Neural progenitor cell (in vitro differentiated cells): Measurements from ENCODE around the gene LRRC52. TPM values are rescaled to one million over a fixed set of nuclear protein-coding genes. Genes with fewer than 3 reads are reported as not detected.
"Not testable (repeated sequence)": the region's sequence is repeated elsewhere in the genome, so short reads cannot be mapped to it uniquely, and the experiment has no call there.

Experiments used
- DNase-seq: peaks from one replicate; pipeline ENCODE4 v3.0.0-alpha.2; 2016; ENCODE audit warnings: low spot score
- H2AFZ ChIP-seq: fragments of 200-600 bp; sonication (generic); replicated peaks from 2 replicates; pipeline ENCODE4 v1.6.1; 2016; ENCODE audit warnings: antibody characterized with exemption
- H3F3A ChIP-seq: fragments of 200-600 bp; sonication (generic); 2 replicates; pipeline ENCODE4 v1.6.1; 2016; ENCODE audit warnings: antibody characterized with exemption, low read depth
- H3K27ac ChIP-seq: fragments of 200-600 bp; sonication (generic); 2 replicates; pipeline ENCODE4 v1.5.1; 2016; ENCODE audit warnings: mild to moderate bottlenecking
- H3K27me3 ChIP-seq: fragments of 200-600 bp; sonication (generic); 2 replicates; pipeline ENCODE4 v1.6.1; 2016; ENCODE audit warnings: mild to moderate bottlenecking, moderate library complexity
- H3K36me3 ChIP-seq: fragments of 200-600 bp; sonication (generic); 2 replicates; pipeline ENCODE4 v1.5.1; 2016
- H3K4me1 ChIP-seq: fragments of 200-600 bp; sonication (generic); 2 replicates; pipeline ENCODE4 v1.6.1; 2016; ENCODE audit warnings: mixed run types
- H3K4me2 ChIP-seq: fragments of 200-600 bp; sonication (generic); 2 replicates; pipeline ENCODE4 v1.6.1; 2016
- H3K4me3 ChIP-seq: fragments of 200-600 bp; sonication (generic); 2 replicates; pipeline ENCODE4 v1.5.1; 2016
- H3K79me2 ChIP-seq: fragments of 200-600 bp; sonication (generic); 2 replicates; pipeline ENCODE4 v1.6.1; 2016; ENCODE audit warnings: low read depth
- H3K9ac ChIP-seq: fragments of 200-600 bp; sonication (generic); 2 replicates; pipeline ENCODE4 v1.6.1; 2016
- H3K9me3 ChIP-seq: fragments of 200-600 bp; sonication (generic); 2 replicates; pipeline ENCODE4 v1.5.1; 2016; ENCODE audit warnings: low read depth
- H4K20me1 ChIP-seq: fragments of 200-600 bp; sonication (generic); 2 replicates; pipeline ENCODE4 v1.6.1; 2016; ENCODE audit warnings: low read depth
- H3K27ac Mint-ChIP-seq: 3 replicates; pipeline ENCODE4 v1.8.0; 2021; ENCODE audit warnings: mixed read lengths
- H3K27me3 Mint-ChIP-seq: 2 replicates; pipeline ENCODE4 v1.8.0; 2022; ENCODE audit warnings: low read depth, mild to moderate bottlenecking, inconsistent platforms, moderate library complexity, mixed read lengths; ENCODE audit not compliant: insufficient read depth
- H3K36me3 Mint-ChIP-seq: 3 replicates; pipeline ENCODE4 v1.8.0; 2021; ENCODE audit warnings: mixed read lengths
- H3K4me1 Mint-ChIP-seq: 3 replicates; pipeline ENCODE4 v1.8.0; 2021; ENCODE audit warnings: mixed read lengths
- H3K4me3 Mint-ChIP-seq: 3 replicates; pipeline ENCODE4 v1.8.0; 2021; ENCODE audit warnings: mild to moderate bottlenecking, moderate library complexity, mixed read lengths
- H3K9me3 Mint-ChIP-seq: 3 replicates; pipeline ENCODE4 v1.8.0; 2020; ENCODE audit warnings: mixed read lengths
- CTCF ChIP-seq: fragments of 200-600 bp; sonication (generic); IDR thresholded peaks from 2 replicates; pipeline ENCODE4 v1.5.1; 2017; ENCODE audit warnings: antibody characterized with exemption, mild to moderate bottlenecking
- EZH2 ChIP-seq: fragments of 200-600 bp; sonication (generic); IDR thresholded peaks from 2 replicates; pipeline ENCODE4 v1.6.1; 2017; ENCODE audit warnings: antibody characterized with exemption, mild to moderate bottlenecking, moderate library complexity
- EZH2phosphoT487 ChIP-seq: fragments of 200-600 bp; sonication (generic); IDR thresholded peaks from 2 replicates; pipeline ENCODE4 v1.6.1; 2017; ENCODE audit warnings: antibody characterized with exemption
- total RNA-seq: library from RNA; depleted of rRNA; stranded (reverse); fragments of >200 nt; gene quantifications from 2 replicates; pipeline ENCODE4 v1.2.3, GENCODE V29; 2015; ENCODE audit warnings: low replicate concordance

Gene LRRC52
- total RNA-seq, 1 donor from 2014 or later: not detected

- H3F3A ChIP-seq: peaks cover 2% of the 10 kb centered on the region
- H3K27me3 ChIP-seq: no peaks in the 10 kb centered on the region
- no peaks in the 10 kb centered on the region for H4K20me1 ChIP-seq
- TF ChIP-seq EZH2 (no peak), EZH2phosphoT487 (no peak), CTCF (no peak)
- H3K4me1 ChIP-seq: no peaks in the 10 kb centered on the region
- Mint-ChIP-seq H3K4me1 (peaks cover 5% of the 10 kb centered on the region), H3K4me3 (no peak overlapping the region), H3K36me3 (no peaks in the 10 kb centered on the region), H3K27ac (no peak overlapping the region), H3K9me3 (no peaks in the 10 kb centered on the region), H3K27me3 (peaks cover 3% of the 10 kb centered on the region)
- H3K36me3 ChIP-seq: no peaks in the 10 kb centered on the region
- no peak overlapping the region for H3K4me2 ChIP-seq
- no peaks in the 10 kb centered on the region for H3K79me2 ChIP-seq
- no peak overlapping the region for H2AFZ ChIP-seq
- H3K4me3 ChIP-seq: no peak overlapping the region
- no peak overlapping the region for H3K27ac ChIP-seq
- no peak overlapping the region for H3K9ac ChIP-seq
- no peaks in the 10 kb centered on the region for H3K9me3 ChIP-seq
- DNase-seq: no peak
Observed at GRCh38 chr1:165605246-165605645, 61.4 kb downstream of the LRRC52 start.

GRCh38 chr1:165606676-165607075, 62.9 kb downstream of the LRRC52 start:
- not testable (repeated sequence) for H3K27ac Mint-ChIP-seq, H3K4me3 ChIP-seq, H3K4me2 ChIP-seq, H3F3A ChIP-seq, H3K27ac ChIP-seq, H3K9me3 ChIP-seq, DNase-seq, H3K79me2 ChIP-seq, H3K4me1 ChIP-seq, H3K36me3 Mint-ChIP-seq, H3K4me3 Mint-ChIP-seq, H3K27me3 Mint-ChIP-seq, H2AFZ ChIP-seq, H3K36me3 ChIP-seq, H3K27me3 ChIP-seq, H4K20me1 ChIP-seq, H3K9me3 Mint-ChIP-seq, H3K9ac ChIP-seq, H3K4me1 Mint-ChIP-seq

- TF ChIP-seq EZH2 (no peak), EZH2phosphoT487 (no peak), CTCF (no peak)
- H3K4me2 ChIP-seq: no peak overlapping the region
- no peaks in the 10 kb centered on the region for H3K36me3 ChIP-seq
- H3K27me3 ChIP-seq: no peaks in the 10 kb centered on the region
- H3K79me2 ChIP-seq: no peaks in the 10 kb centered on the region
- no peaks in the 10 kb centered on the region for H4K20me1 ChIP-seq
- Mint-ChIP-seq H3K27ac (no peak overlapping the region), H3K9me3 (peaks cover 6% of the 10 kb centered on the region), H3K4me1 (no peaks in the 10 kb centered on the region), H3K4me3 (no peak overlapping the region), H3K27me3 (peaks cover 3% of the 10 kb centered on the region), H3K36me3 (no peaks in the 10 kb centered on the region)
- peaks cover 4% of the 10 kb centered on the region for H3K9me3 ChIP-seq
- H3K4me1 ChIP-seq: no peaks in the 10 kb centered on the region
- H3K9ac ChIP-seq: no peak overlapping the region
- no peaks in the 10 kb centered on the region for H3F3A ChIP-seq
- H3K4me3 ChIP-seq: no peak overlapping the region
- H3K27ac ChIP-seq: no peak overlapping the region
- DNase-seq: no peak
- H2AFZ ChIP-seq: no peak overlapping the region
Observed at GRCh38 chr1:165610866-165611265, 67.1 kb downstream of the LRRC52 start.

GRCh38 chr1:165612062-165612461, 68.3 kb downstream of the LRRC52 start:
- peaks cover 6% of the 10 kb centered on the region for H3K9me3 Mint-ChIP-seq
- Histone ChIP-seq H3K4me3 (no peak overlapping the region), H4K20me1 (no peaks in the 10 kb centered on the region), H2AFZ (no peak overlapping the region), H3K9ac (no peak overlapping the region), H3K79me2 (no peaks in the 10 kb centered on the region), H3K9me3 (peaks cover 4% of the 10 kb centered on the region), H3K27me3 (no peaks in the 10 kb centered on the region), H3K27ac (no peak overlapping the region), H3F3A (no peaks in the 10 kb centered on the region), H3K4me1 (no peaks in the 10 kb centered on the region), H3K36me3 (no peaks in the 10 kb centered on the region), H3K4me2 (no peak overlapping the region)
- DNase-seq: no peak
- no peak overlapping the region for H3K4me3 Mint-ChIP-seq
- TF ChIP-seq EZH2: no peak
- TF ChIP-seq EZH2phosphoT487: no peak
- no peak for TF ChIP-seq CTCF
- no peak overlapping the region for H3K27ac Mint-ChIP-seq
- no peaks in the 10 kb centered on the region for H3K4me1 Mint-ChIP-seq
- peaks cover 3% of the 10 kb centered on the region for H3K27me3 Mint-ChIP-seq
- H3K36me3 Mint-ChIP-seq: no peaks in the 10 kb centered on the region

Other genes starting within 250 kb of the LRRC52 start
- 6.6 and 8.7 TPM in 2 replicates for gene LMX1A, start 187.3 kb upstream of the LRRC52 start, total RNA-seq
- not detected in 2 replicates for gene RXRG, start 98.9 kb upstream of the LRRC52 start, total RNA-seq
- 69.7 and 94.7 TPM in 2 replicates for gene MGST3, start 87.2 kb downstream of the LRRC52 start, total RNA-seq
- gene ALDH9A1, start 154.6 kb downstream of the LRRC52 start, total RNA-seq: 82.3 and 87.2 TPM in 2 replicates
- gene TMCO1, start 224.9 kb downstream of the LRRC52 start, total RNA-seq: 51.2 and 89.4 TPM in 2 replicates